Measurements from ENCODE around the gene MRPL45.

GRCh38 chr17:38315497-38315896 is 18.5 kb downstream of the MRPL45 start:
- TF ChIP-seq SP1 (IDR thresholded peaks at IDR 0.05) (no peak), CTCF (IDR thresholded peaks at IDR 0.05; ENCODE audit: low read depth, low read length, missing input control) (no peak), EGR1 (IDR thresholded peaks at IDR 0.05; ENCODE audit: low read depth in 2 of 2) (no peak), ZBTB33 (IDR thresholded peaks at IDR 0.05) (no peak), RXRA (IDR thresholded peaks at IDR 0.05) (no peak), ATF3 (IDR thresholded peaks at IDR 0.05) (no peak), TAF1 (conservative IDR thresholded peaks at IDR 0.05) (no peak), JUND (IDR thresholded peaks at IDR 0.05) (no peak), RAD21 (IDR thresholded peaks at IDR 0.05) (no peak)

Measured in liver (tissue), 3 donors.